ENCODE results near the gene TIMM17A.

TIMM17A gene

DNA sequence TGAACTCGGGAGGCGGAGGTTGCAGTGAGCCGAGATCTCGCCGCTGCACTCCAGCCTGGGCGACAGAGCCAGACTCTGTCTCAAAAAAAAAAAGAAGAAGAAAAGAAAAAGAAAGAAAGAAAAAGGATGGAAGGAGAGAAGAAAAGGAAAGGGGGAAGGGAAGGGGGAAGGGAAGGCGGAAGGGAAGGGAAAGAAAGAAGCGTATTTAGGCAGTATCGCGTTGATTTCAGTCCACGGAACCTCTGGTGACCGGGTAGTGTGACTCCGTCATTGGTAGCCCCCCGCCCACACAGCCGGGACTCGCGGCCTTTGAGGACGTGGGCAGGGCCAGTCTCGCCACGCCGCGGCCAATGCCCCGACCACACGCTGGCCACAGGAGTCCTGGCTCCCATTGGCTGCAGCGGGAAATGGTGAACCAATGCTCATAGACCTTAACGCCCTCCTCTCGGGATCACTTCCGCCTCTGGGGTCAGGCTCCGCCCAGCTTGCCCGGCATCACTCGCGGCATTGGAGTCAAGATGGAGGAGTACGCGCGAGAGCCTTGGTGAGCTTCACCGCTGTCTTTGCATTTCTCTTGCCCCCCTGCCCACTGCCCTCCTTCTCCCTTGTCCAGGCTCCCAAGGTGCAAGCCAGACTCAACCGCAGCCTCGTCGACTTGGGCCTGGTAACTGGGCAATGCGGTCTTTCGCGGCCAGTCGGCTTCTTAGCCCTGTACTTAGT lies at the start of gene TIMM17A:
TIMM17A (plus strand) TSS at position 495 of the 720 bp plus-strand sequence; CDS start at position 519, 24 bp downstream.
- DNase-seq: peak; percentile 99
- in situ Hi-C loops (cut with HindIII; ENCODE audit: low pct_ligation_motif_present, low sequenced_read_pairs): no loop called here
- TF ChIP-seq, protein P1, sequence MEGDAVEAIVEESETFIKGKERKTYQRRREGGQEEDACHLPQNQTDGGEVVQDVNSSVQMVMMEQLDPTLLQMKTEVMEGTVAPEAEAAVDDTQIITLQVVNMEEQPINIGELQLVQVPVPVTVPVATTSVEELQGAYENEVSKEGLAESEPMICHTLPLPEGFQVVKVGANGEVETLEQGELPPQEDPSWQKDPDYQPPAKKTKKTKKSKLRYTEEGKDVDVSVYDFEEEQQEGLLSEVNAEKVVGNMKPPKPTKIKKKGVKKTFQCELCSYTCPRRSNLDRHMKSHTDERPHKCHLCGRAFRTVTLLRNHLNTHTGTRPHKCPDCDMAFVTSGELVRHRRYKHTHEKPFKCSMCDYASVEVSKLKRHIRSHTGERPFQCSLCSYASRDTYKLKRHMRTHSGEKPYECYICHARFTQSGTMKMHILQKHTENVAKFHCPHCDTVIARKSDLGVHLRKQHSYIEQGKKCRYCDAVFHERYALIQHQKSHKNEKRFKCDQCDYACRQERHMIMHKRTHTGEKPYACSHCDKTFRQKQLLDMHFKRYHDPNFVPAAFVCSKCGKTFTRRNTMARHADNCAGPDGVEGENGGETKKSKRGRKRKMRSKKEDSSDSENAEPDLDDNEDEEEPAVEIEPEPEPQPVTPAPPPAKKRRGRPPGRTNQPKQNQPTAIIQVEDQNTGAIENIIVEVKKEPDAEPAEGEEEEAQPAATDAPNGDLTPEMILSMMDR (IDR thresholded peaks at IDR 0.05; ENCODE audit: low read depth, low read length, missing control alignments): no peak
- H3K36me3 ChIP-seq (replicated peaks): peaks cover 26% of the 10 kb centered on the region
- H3K4me3 ChIP-seq (ENCODE audit: low read depth, low read length): peak within 1 kb of the TSS; percentile 100
- H3K27me3 ChIP-seq (replicated peaks): no peaks in the 10 kb centered on the region
- peak within 1 kb of the TSS; percentile 88 for H3K27ac ChIP-seq

DNA sequence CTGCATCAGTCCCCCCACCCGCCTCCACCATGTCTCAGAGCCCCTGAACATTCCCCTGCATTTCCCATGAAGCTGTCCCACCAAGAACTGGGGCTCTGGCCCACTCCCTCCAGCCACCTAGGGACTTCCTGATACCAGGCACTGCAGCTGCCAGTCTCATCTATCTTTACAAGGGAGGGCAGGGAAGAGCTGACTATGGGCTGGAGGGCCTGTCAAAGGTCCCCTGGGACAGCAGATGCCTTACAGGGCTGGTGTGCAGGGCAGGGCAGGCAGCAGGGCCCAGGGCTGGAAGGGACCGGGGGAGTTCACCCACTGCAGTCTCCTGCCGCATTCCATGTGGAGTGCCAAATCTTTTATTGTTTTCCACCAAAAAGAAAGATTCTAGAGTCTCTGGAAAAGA lies 49.0 kb upstream of the TIMM17A start:
- Histone ChIP-seq H3K36me3 (replicated peaks) (no peaks in the 10 kb centered on the region), H3K4me3 (ENCODE audit: low read depth, low read length) (no peak overlapping the region), H3K27ac (no peak overlapping the region), H3K27me3 (replicated peaks) (no peaks in the 10 kb centered on the region)
- DNase-seq: no peak
- TF ChIP-seq, protein P1 (IDR thresholded peaks at IDR 0.05; ENCODE audit: low read depth, low read length, missing control alignments): no peak
- in situ Hi-C loops (cut with HindIII; ENCODE audit: low pct_ligation_motif_present, low sequenced_read_pairs): no loop called here

DNA sequence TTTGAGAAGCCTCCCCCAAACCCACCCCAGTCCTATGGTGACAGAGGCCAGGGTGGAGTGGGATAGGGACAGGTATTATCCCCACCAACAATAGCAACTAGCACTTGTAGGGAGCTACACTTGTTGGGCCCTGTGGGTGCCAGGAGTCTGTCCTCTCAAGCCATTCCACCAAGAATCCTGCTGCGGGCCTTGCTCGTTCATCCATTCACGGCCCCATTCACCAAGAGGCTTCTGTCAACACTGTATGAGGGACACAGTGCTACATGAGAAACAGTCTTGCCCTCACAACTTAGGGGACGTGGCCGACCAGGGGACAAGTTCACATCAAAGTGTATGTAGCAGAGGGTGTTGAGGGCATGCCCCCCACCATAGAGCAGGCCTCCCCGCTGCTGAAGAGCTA lies 47.7 kb upstream of the TIMM17A start:
- Histone ChIP-seq H3K36me3 (replicated peaks) (no peaks in the 10 kb centered on the region), H3K4me3 (ENCODE audit: low read depth, low read length) (no peak overlapping the region), H3K27me3 (replicated peaks) (no peaks in the 10 kb centered on the region), H3K27ac (no peak overlapping the region)
- in situ Hi-C loops (cut with HindIII; ENCODE audit: low pct_ligation_motif_present, low sequenced_read_pairs): no loop called here
- DNase-seq: no peak
- TF ChIP-seq, protein P1 (IDR thresholded peaks at IDR 0.05; ENCODE audit: low read depth, low read length, missing control alignments): no peak

DNA sequence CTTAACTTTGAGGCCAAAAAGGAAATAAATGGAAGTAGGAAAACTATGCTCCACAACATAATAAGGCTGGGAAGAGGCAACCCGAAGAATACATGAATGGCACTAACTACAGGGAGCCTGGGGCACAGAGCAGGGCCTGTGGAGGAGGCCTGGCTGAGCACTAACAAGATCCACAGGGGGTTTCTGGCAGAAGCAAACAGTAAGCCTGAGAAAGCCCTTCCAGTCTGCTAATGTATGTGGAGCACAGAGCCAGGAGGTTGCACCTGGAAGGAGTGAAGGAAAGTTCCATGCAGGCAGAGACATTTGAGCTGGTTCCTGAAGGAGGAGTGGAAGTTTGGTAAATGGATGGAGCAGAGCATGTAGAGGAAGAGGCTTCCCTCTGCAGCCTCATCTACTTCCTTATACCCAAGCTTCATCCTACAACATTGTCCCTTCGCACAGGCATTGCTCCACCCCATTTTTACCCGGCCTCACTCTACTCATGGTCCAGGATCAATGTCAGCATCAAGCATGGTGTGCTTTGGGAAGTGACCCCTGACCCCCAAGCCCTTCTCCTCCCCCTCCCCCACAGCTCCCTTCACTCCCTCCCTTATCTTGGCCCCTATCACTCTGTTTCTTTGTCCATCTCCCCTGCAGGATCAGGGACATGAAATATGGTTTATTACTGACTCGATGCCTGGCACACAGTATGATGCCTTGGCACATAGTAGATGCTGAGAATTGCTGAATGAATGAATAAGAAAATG lies 43.3 kb upstream of the TIMM17A start:
- Histone ChIP-seq H3K27ac (no peak overlapping the region), H3K4me3 (ENCODE audit: low read depth, low read length) (no peak overlapping the region), H3K36me3 (replicated peaks) (no peaks in the 10 kb centered on the region), H3K27me3 (replicated peaks) (no peaks in the 10 kb centered on the region)
- no peak for DNase-seq
- TF ChIP-seq, protein P1 (IDR thresholded peaks at IDR 0.05; ENCODE audit: low read depth, low read length, missing control alignments): no peak
- in situ Hi-C loops (cut with HindIII; ENCODE audit: low pct_ligation_motif_present, low sequenced_read_pairs): no loop called here

DNA sequence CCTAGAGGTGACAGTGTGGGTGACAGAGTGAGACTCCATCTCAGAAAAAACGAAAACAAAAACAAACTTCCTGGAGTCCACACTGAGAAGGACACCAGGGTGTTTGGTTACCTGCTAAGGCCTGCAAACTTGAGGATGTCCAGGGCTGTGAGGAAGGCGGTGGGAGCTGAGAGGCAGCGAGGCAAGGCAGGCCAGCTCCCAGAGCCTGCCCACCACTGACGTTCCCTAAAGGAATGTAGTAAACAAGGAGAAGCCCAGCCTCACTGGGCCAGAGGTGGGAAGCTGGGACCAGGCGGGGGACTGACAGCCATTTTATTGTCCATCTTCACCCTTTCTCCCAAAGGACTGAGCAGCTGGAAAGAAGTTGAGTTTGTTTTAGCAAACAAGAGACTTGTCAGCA lies 42.5 kb upstream of the TIMM17A start:
- no peaks in the 10 kb centered on the region for H3K36me3 ChIP-seq (replicated peaks)
- TF ChIP-seq, protein P1 (IDR thresholded peaks at IDR 0.05; ENCODE audit: low read depth, low read length, missing control alignments): no peak
- no peaks in the 10 kb centered on the region for H3K27me3 ChIP-seq (replicated peaks)
- no peak for DNase-seq
- no peak overlapping the region for H3K27ac ChIP-seq
- in situ Hi-C loops (cut with HindIII; ENCODE audit: low pct_ligation_motif_present, low sequenced_read_pairs): no loop called here
- H3K4me3 ChIP-seq (ENCODE audit: low read depth, low read length): no peak overlapping the region

All from brain microvascular endothelial cell (primary cell).